GM18519 (cell line): ENCODE results near the gene TMEM42.

Source experiments
- ATAC-seq: cut with Tn5 transposase; IDR thresholded peaks from one replicate; pipeline ENCODE4 v1.9.1; 2021; ENCODE audit warnings: mild to moderate bottlenecking, moderate library complexity; ENCODE audit not compliant: unreplicated experiment, low FRiP score

TMEM42 gene

DNA sequence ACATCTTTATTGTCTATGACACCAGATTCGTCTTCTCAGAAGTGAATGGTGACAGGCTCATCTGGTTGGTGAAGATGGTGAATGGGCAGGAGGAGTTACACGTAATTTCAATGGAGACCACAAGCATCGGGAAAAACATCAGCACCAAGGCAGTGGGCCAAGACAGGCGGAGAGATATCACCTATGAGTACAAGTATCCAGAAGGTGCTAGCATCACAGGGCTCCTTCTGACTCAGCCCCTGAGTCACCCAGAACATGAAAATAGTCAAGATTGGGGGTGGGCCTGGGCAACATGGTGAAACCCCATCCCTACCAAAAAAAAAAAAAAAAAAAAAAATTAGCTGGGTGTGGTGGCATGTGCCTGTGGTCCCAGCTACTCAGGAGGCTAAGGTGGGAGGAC, 45.3 kb downstream of the TMEM42 start:
- ATAC-seq = no peak

DNA sequence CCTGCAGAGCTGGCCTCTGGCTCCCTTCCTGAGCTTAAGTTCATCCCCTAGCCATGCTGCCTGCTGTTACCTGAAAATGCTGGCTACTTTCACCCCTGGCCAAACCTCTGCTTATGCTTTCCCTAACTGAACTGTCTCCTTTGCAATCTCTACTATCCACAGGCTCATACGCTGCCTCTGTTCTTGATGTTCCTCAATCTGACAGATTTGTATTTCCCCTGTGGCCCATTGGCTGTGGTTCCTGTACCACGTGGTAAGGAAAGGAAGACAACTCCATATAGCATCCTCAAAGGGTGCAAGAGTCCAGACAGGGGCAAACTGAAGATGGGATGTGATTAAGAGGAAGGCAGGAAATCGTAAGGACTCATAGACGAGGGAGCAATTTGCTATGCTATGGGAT, 45.9 kb downstream of the TMEM42 start:
- no peak for ATAC-seq

DNA sequence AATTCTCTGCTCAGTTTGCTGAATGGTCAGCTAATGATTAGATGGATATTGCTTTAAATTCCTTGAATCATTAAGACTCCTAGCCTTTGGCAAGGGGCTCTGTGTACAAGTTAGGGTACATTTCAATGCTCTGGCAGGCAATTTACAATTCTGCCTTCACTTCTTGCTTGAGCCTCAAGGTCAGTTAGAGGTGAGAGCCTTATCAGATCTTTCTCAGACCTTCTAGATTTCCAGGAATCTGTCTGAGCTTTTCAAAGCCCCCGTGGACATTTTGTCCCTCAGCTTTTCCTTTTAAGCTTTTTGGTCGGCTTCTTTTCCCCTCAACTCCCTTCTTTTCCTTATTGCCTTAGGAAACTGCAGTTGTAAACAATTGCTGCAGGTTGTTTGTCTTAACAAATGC, 47.4 kb downstream of the TMEM42 start:
- ATAC-seq = no peak

DNA sequence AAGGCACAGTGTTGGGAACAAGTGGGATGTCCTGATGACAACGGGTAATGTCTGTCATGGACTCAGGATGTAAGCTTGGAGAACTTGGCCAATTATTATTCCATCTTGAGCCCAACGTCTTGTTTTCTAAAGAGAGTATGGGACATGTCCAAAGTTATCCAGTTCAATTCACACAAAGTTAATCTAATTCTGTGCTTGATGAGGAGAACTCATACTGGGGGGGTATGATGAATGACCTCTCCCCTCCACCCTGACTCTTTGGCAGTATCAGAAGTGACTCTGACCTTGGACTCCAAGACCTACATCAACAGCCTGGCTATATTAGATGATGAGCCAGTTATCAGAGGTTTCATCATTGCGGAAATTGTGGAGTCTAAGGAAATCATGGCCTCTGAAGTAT, 49.0 kb downstream of the TMEM42 start:
- no peak for ATAC-seq

DNA sequence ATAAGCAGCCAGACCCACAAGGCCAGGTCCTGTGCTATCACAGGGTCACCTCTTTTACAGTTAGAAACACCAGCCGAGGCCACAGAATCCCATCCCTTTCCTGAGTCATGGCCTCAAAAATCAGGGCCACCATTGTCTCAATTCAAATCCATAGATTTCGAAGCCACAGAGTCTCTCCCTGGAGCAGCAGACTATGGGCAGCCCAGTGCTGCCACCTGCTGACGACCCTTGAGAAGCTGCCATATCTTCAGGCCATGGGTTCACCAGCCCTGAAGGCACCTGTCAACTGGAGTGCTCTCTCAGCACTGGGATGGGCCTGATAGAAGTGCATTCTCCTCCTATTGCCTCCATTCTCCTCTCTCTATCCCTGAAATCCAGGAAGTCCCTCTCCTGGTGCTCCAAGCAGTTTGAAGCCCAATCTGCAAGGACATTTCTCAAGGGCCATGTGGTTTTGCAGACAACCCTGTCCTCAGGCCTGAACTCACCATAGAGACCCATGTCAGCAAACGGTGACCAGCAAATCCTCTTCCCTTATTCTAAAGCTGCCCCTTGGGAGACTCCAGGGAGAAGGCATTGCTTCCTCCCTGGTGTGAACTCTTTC, 52.3 kb downstream of the TMEM42 start:
- no peak for ATAC-seq

DNA sequence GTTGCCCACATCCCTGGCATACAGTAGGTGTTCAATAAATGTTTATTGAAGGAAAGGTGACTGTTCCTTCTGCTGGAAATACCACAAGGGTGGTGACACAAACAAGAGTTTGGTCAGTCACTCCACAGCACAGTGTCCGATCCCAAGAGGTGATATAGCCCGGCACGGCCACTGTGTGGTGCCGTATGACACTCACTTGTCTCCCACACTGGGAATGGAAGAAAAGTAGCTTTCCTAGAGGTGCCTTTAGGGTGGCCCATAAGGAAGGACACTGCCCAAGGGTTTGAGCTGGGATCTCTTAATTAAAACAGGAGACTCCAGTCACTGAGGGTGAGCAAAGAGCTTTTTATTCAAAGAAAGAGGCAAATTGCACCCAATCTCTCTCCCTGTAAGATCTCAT, 53.2 kb downstream of the TMEM42 start:
- ATAC-seq = no peak
